GM08714 (cell line): Measurements from ENCODE around the gene PCDHGB4.
A peak's percentile ranks its signal among the peaks of the same experiment; 100 is the strongest.
"Not testable (repeated sequence)": the region's sequence is repeated elsewhere in the genome, so short reads cannot be mapped to it uniquely, and the experiment has no call there.

ENCODE experiments used
- H3K4me3 ChIP-seq: fragments of 200-500 bp; sonication (Bioruptor generic); 2 replicates; pipeline ENCODE4 v1.5.1; 2014; ENCODE audit warnings: mild to moderate bottlenecking, low read length, inconsistent platforms
- ZNF274 ChIP-seq: IDR thresholded peaks from 2 replicates; pipeline ENCODE4 v1.6.1; 2012; ENCODE audit warnings: mild to moderate bottlenecking, low read depth, low read length

Gene PCDHGB4

DNA sequence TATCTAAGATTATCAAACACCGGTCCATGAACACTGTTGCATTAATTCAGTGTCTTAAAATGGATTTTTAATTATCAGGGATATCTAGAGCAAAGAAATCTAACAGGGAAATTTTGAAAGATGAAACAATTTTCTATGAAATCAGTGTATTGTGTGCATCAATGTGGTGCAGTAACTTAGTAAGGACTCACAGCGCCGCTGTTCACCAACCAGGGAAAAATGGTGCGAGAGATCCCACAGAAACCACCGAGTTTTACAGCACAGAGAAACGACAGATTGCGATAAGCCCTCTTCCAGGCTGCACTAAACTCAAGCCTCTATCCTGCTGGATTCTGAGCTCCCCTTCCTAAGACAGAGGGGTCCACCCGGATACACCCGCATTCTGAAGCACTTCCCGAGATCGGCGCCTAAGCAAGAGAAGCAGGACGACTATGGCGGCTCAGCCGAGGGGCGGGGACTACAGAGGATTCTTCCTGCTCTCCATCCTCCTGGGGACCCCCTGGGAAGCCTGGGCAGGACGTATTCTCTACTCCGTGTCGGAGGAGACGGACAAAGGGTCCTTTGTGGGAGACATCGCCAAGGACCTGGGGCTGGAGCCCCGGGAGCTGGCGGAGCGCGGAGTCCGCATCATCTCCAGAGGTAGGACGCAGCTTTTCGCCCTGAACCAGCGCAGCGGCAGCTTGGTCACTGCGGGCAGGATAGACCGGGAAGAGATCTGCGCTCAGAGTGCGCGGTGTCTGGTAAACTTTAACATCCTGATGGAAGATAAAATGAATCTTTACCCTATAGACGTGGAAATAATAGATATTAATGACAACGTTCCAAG lies 4.8 kb upstream of the PCDHGB4 start, which contains the start of gene PCDHGA7:
PCDHGA7 (plus strand) TSS at position 274 of the 826 bp plus-strand sequence; CDS start at position 432, 158 bp downstream.
- no peak for TF ChIP-seq ZNF274
- H3K4me3 ChIP-seq, result peak within 1 kb of the TSS; percentile 30; the same call in 1 of the 2 replicates

DNA sequence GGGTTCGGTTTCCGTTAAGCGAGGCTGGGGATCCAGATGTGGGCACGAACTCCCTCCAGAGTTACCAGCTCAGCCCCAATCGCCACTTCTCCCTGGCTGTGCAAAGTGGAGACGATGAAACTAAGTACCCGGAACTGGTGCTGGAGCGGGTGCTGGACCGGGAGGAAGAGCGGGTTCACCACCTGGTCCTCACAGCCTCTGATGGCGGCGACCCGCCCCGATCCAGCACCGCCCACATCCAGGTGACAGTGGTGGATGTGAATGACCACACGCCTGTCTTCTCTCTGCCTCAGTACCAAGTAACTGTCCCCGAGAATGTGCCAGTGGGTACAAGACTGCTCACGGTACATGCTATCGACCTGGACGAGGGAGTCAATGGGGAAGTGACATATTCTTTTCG lies 4.2 kb upstream of the PCDHGB4 start:
- no peak overlapping the region for H3K4me3 ChIP-seq

DNA sequence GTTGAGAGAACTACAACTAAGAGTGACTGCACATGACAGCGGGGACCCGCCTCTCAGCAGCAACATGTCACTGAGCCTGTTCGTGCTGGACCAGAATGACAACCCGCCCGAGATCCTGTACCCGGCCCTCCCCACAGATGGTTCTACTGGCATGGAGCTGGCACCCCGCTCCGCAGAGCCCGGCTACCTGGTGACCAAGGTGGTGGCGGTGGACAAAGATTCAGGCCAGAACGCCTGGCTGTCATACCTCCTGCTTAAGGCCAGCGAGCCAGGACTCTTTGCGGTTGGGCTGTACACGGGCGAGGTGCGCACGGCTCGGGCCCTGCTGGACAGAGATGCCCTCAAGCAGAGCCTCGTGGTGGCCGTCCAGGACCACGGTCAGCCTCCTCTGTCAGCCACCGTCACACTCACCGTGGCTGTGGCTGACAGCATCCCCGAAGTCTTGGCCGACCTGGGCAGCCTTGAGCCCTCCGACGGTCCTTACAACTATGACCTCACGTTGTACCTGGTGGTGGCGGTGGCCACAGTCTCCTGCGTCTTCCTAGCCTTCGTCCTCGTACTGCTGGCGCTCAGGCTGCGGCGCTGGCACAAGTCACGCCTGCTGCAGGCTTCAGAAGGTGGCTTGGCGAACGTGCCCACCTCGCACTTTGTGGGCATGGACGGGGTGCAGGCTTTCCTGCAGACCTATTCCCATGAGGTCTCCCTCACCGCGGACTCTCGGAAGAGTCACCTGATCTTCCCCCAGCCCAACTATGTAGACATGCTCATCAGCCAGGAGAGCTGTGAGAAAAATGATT lies 2.8 kb upstream of the PCDHGB4 start:
- H3K4me3 ChIP-seq, result no peak overlapping the region
- no peak for TF ChIP-seq ZNF274

More for the DNA sequence above, 4.2 kb upstream of the PCDHGB4 start:
- no peak for TF ChIP-seq ZNF274

DNA sequence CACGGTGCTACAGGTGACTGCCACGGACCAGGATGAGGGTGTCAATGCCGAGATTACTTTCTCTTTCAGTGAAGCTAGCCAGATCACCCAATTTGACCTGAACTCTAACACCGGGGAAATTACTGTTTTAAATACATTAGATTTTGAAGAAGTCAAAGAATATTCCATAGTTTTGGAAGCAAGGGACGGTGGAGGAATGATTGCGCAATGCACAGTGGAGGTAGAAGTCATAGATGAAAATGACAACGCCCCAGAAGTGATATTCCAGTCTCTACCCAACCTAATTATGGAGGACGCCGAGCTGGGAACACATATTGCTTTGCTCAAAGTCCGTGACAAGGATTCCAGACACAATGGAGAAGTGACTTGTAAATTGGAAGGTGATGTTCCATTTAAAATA lies 1.2 kb downstream of the PCDHGB4 start:
- H3K4me3 ChIP-seq, result no peak overlapping the region; the same call in 1 of the 2 replicates
- no peak for TF ChIP-seq ZNF274

DNA sequence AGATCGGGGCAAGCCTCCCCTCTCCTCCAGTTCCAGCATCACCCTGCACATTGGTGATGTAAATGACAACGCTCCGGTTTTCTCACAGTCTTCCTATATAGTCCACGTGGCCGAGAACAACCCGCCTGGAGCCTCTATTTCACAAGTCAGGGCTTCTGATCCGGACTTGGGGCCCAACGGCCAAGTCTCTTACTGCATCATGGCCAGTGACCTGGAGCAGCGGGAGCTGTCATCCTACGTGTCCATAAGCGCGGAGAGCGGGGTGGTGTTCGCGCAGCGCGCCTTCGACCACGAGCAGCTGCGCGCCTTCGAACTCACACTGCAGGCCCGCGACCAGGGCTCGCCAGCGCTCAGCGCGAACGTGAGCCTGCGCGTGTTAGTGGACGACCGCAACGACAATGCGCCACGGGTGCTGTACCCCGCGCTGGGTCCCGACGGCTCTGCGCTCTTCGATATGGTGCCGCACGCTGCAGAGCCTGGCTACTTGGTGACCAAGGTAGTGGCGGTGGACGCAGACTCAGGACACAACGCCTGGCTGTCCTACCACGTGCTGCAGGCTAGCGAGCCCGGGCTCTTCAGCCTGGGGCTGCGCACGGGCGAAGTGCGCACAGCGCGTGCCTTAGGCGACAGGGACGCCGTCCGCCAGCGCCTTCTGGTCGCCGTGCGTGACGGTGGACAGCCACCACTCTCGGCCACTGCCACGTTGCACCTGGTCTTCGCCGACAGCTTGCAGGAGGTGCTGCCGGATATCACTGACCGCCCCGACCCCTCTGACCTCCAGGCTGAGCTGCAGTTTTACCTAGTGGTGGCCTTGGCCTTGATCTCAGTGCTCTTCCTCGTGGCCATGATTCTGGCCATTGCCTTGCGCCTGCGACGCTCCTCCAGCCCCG lies 1.9 kb downstream of the PCDHGB4 start:
- TF ChIP-seq ZNF274, result no peak
- H3K4me3 ChIP-seq, result no peak overlapping the region

DNA sequence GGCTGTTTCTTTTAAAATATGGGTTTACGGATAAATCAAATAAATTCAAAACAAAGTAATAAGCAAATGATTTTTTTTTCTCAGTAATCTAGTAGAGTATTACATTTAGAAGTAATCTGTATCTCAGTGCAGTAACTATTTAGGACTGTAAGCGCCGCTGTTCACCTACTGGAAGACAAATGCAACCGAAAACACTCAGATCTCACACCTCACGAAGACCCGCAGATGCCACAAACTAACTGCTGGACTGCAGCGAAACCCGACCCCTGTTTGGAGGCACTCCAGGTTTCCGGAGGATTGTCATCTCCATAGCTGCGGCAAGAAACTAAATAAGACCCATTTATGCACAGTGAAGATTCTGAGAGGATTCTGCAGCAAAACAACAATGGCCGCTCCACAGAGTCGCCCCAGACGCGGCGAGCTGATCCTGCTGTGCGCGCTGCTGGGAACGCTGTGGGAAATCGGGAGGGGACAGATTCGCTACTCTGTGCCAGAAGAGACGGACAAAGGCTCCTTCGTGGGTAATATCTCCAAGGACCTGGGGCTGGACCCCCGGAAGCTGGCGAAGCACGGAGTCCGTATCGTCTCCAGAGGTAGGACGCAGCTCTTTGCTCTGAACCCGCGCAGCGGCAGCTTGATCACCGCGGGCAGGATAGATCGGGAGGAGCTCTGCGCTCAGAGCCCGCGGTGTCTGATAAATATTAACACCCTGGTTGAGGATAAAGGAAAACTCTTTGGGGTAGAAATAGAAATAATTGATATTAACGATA lies 5.1 kb downstream of the PCDHGB4 start, which contains the start of gene PCDHGA8:
PCDHGA8 (plus strand) TSS at position 205 of the 770 bp plus-strand sequence; CDS start at position 386, 181 bp downstream.
- no peak within 1 kb of the TSS; the same call in 1 of the 2 replicates for H3K4me3 ChIP-seq

DNA sequence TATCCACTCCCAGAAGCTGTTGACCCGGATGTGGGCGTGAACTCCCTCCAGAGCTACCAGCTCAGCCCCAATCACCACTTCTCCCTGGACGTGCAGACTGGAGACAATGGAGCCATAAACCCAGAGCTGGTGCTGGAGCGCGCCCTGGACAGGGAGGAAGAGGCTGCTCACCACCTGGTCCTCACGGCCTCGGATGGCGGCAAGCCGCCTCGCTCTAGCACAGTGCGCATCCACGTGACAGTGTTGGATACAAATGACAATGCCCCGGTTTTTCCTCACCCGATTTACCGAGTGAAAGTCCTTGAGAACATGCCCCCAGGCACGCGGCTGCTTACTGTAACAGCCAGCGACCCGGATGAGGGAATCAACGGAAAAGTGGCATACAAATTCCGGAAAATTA lies 5.8 kb downstream of the PCDHGB4 start:
- H3K4me3 ChIP-seq, result no peak overlapping the region
- no peak for TF ChIP-seq ZNF274

More for the DNA sequence above, 5.1 kb downstream of the PCDHGB4 start, which contains the start of gene PCDHGA8:
- no peak for TF ChIP-seq ZNF274

DNA sequence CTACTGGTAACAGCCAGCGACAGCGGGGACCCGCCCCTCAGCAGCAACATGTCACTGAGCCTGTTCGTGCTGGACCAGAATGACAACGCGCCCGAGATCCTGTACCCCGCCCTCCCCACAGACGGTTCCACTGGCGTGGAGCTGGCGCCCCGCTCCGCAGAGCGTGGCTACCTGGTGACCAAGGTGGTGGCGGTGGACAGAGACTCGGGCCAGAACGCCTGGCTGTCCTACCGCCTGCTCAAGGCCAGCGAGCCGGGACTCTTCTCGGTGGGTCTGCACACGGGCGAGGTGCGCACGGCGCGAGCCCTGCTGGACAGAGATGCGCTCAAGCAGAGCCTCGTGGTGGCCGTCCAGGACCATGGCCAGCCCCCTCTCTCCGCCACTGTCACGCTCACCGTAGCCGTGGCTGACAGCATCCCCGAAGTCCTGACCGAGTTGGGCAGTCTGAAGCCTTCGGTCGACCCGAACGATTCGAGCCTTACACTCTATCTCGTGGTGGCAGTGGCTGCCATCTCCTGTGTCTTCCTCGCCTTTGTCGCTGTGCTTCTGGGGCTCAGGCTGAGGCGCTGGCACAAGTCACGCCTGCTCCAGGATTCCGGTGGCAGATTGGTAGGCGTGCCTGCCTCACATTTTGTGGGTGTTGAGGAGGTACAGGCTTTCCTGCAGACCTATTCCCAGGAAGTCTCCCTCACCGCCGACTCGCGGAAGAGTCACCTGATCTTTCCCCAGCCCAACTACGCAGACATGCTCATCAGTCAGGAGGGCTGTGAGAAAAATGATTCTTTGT lies 7.1 kb downstream of the PCDHGB4 start:
- not testable (repeated sequence) for H3K4me3 ChIP-seq

DNA sequence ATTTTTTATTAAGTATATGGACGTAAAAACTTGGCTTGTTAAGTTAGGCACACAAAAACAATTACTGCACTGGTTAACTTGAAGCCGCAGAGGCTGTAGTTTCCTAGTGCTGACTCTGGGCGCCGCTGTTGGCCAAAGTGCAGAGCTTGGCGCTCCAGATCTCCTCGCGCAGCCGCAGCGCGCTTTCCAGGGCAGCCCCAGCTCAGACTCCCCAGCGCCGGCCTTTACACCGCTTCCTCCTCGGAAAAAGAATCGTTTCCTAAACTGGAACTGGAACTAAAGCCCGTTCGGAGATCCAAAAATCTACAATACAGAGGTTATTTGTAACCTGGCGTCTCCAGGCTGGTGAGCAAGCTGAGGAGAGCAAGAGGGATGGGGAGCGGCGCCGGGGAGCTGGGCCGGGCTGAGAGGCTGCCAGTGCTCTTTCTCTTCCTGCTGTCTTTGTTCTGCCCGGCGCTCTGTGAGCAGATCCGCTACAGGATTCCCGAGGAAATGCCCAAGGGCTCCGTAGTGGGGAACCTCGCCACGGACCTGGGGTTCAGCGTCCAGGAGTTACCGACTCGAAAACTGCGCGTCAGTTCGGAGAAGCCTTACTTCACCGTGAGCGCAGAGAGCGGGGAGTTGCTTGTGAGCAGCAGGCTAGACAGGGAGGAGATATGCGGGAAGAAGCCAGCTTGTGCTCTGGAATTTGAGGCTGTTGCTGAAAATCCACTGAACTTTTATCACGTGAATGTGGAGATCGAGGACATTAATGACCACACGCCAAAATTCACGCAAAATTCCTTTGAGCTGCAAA lies 10.5 kb downstream of the PCDHGB4 start, which contains the start of gene PCDHGB5:
PCDHGB5 (plus strand) TSS at position 192 of the 796 bp plus-strand sequence; CDS start at position 373, 181 bp downstream.
- H3K4me3 ChIP-seq, result peak within 1 kb of the TSS; percentile 19; the same call in 1 of the 2 replicates

DNA sequence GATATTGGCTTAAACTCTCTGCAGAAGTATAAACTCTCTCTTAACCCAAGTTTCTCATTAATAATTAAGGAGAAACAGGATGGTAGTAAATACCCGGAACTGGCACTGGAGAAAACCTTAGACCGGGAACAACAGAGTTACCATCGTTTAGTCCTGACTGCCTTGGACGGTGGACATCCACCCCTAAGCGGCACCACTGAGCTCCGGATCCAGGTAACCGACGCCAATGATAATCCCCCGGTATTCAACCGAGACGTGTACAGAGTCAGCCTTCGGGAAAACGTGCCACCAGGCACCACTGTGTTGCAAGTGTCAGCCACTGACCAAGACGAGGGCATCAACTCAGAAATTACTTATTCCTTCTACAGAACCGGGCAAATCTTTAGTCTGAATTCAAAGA lies 11.1 kb downstream of the PCDHGB4 start:
- H3K4me3 ChIP-seq, result no peak overlapping the region
- TF ChIP-seq ZNF274, result no peak

DNA sequence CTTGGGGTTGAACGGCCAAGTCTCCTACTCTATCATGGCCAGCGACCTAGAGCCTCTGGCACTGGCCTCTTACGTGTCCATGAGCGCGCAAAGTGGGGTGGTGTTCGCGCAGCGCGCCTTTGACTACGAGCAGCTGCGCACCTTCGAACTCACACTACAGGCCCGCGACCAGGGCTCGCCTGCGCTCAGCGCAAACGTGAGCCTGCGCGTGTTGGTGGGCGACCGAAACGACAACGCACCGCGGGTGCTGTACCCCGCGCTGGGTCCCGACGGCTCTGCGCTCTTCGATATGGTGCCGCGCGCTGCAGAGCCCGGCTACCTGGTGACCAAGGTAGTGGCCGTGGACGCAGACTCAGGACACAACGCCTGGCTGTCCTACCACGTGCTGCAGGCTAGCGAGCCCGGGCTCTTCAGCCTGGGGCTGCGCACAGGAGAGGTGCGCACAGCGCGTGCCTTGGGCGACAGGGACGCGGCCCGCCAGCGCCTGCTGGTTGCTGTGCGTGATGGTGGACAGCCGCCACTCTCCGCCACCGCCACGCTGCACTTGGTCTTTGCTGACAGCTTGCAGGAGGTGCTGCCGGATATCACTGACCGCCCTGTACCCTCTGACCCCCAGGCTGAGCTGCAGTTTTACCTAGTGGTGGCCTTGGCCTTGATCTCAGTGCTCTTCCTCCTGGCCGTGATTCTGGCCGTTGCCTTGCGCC lies 12.2 kb downstream of the PCDHGB4 start:
- no peak overlapping the region for H3K4me3 ChIP-seq
- no peak for TF ChIP-seq ZNF274
